ENCODE measurements around the gene FOXL3.
"Not testable (repeated sequence)": the region's sequence is repeated elsewhere in the genome, so short reads cannot be mapped to it uniquely, and the experiment has no call there.

FOXL3 gene

GRCh38 chr7:292226-292625 lies 2.3 kb downstream of the FOXL3 start:
- DNase-seq: no peak

- DNase-seq: no peak
Measured at GRCh38 chr7:292826-293225, 2.9 kb downstream of the FOXL3 start.

- no peak for DNase-seq
Measured at GRCh38 chr7:293681-294439, 3.9 kb downstream of the FOXL3 start.

- DNase-seq: no peak
Measured at GRCh38 chr7:294440-295154, 4.6 kb downstream of the FOXL3 start.

GRCh38 chr7:295155-296154 lies 5.5 kb downstream of the FOXL3 start:
- no peak for DNase-seq

GRCh38 chr7:296373-296945 lies 6.5 kb downstream of the FOXL3 start:
- DNase-seq: no peak

- not testable (repeated sequence) for DNase-seq
Measured at GRCh38 chr7:297141-297540, 7.2 kb downstream of the FOXL3 start.

GRCh38 chr7:297611-298374 lies 7.8 kb downstream of the FOXL3 start:
- DNase-seq: no peak

GRCh38 chr7:298375-298702 lies 8.4 kb downstream of the FOXL3 start:
- DNase-seq: no peak

- no peak for DNase-seq
Measured at GRCh38 chr7:298743-299142, 8.8 kb downstream of the FOXL3 start.

- no peak for DNase-seq
Measured at GRCh38 chr7:299169-299568, 9.2 kb downstream of the FOXL3 start.

- no peak for DNase-seq
Measured at GRCh38 chr7:299628-300027, 9.7 kb downstream of the FOXL3 start.

- no peak for DNase-seq
Measured at GRCh38 chr7:300048-300447, 10.1 kb downstream of the FOXL3 start.

GRCh38 chr7:300546-301290 lies 10.7 kb downstream of the FOXL3 start:
- DNase-seq: no peak

GRCh38 chr7:301291-302053 lies 11.5 kb downstream of the FOXL3 start:
- DNase-seq: no peak

GRCh38 chr7:302054-302992 lies 12.4 kb downstream of the FOXL3 start:
- no peak for DNase-seq

GRCh38 chr7:303425-303824 lies 13.5 kb downstream of the FOXL3 start:
- no peak for DNase-seq

GRCh38 chr7:303884-304573 lies 14.1 kb downstream of the FOXL3 start:
- no peak for DNase-seq

Data from activated naive CD4-positive, alpha-beta T cell treated with Interleukin-2 at 50 U/mL for 16 hours (primary cell).